NCI-H2196 treated with DMSO at 0.1 percent for 48 hours (cell line): ENCODE data around the gene CRKL.
"Not testable (repeated sequence)": the region's sequence is repeated elsewhere in the genome, so short reads cannot be mapped to it uniquely, and the experiment has no call there.

Experiments
- DNase-seq: peaks from one replicate; lab custom pipeline; 2025; ENCODE audit not compliant: unreplicated experiment; lab: John Stamatoyannopoulos, UW

Gene CRKL

GRCh38 chr22:20916916-20917810 lies at the start of gene CRKL:
TSS of gene CRKL (plus strand) at chr22:20917407. CDS start at chr22:20917935, 528 bp downstream.
- DNase-seq = peak; percentile 84

- DNase-seq = no peak
These were observed 48.9 kb upstream of the CRKL start for GRCh38 chr22:20868025-20868962.

- DNase-seq = no peak
These were observed 48.0 kb upstream of the CRKL start for GRCh38 chr22:20869234-20869633.

- DNase-seq = no peak
These were observed 44.0 kb upstream of the CRKL start for GRCh38 chr22:20873214-20873613.

- DNase-seq = no peak
These were observed 41.9 kb upstream of the CRKL start for GRCh38 chr22:20875296-20875695.

- no peak for DNase-seq
These were observed 39.5 kb upstream of the CRKL start for GRCh38 chr22:20877715-20878114.

GRCh38 chr22:20881231-20881630 lies 36.0 kb upstream of the CRKL start:
- no peak for DNase-seq

GRCh38 chr22:20881869-20882815 lies 35.1 kb upstream of the CRKL start:
- DNase-seq = no peak

- no peak for DNase-seq
These were observed 34.4 kb upstream of the CRKL start for GRCh38 chr22:20882855-20883254.

GRCh38 chr22:20884454-20884853 lies 32.8 kb upstream of the CRKL start:
- no peak for DNase-seq

- no peak for DNase-seq
These were observed 32.1 kb upstream of the CRKL start for GRCh38 chr22:20885017-20885556.

GRCh38 chr22:20885557-20886323 lies 31.5 kb upstream of the CRKL start:
- DNase-seq = peak; percentile 62

- no peak for DNase-seq
These were observed 29.8 kb upstream of the CRKL start for GRCh38 chr22:20887375-20887774.

- DNase-seq = no peak
These were observed 28.0 kb upstream of the CRKL start for GRCh38 chr22:20889025-20889704.

- no peak for DNase-seq
These were observed 27.2 kb upstream of the CRKL start for GRCh38 chr22:20889904-20890540.

- DNase-seq = no peak
These were observed 26.2 kb upstream of the CRKL start for GRCh38 chr22:20890975-20891374.

GRCh38 chr22:20897737-20898136 lies 19.5 kb upstream of the CRKL start:
- DNase-seq = not testable (repeated sequence)

GRCh38 chr22:20899827-20900423 lies 17.3 kb upstream of the CRKL start:
- DNase-seq = no peak
